ENCODE measurements around the gene SLC8B1. TPM values are rescaled to one million over a fixed set of nuclear protein-coding genes. Genes with fewer than 3 reads are reported as not detected.

The SLC8B1 gene
- total RNA-seq, 4 donors from 2014 or later = 31.8 to 63.4 (median 38.8) TPM

DNA sequence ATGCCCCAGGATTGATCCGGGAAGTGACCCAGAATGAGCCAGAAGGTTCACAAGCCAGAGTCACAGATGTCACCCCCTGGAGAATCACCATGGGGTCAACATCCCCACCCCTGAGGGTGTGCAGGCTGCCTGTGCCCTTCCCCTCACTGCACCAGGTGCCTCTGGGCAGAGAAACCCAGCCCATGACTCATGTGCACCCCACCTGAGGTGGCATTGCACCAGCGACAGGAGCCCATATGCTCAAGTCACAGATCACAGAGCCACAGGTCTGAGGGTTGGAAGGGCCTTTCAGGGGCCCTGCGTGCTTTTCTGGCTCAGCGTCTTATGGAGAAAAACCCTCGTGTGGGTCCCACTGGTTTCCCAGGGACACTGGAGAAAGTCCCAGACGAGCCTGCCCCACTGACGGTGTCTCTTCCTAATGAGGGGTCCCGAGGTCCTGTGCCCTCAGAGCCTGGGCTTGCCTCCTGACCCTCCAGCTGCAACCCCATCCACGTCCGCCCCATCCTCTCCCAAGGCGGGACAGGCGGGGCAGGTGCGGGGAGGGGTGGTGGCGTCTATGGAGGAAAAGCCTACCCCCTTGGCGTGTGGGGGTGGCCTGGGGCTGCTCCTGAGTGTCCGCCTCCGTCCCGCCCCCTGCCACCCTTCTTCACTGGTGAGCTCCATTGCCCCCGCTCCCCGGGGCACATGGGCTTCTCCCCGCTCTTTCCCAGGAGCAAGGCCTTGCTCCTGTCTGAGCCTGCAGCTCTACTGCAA, 47.6 kb downstream of the SLC8B1 start:
- no peak overlapping the region for H3K4me3 ChIP-seq (ENCODE audit: low read depth, poor library complexity, severe bottlenecking)
- no peak for DNase-seq (ENCODE audit: low spot score in 2 of 2)
- intact Hi-C loops (cut with DNase I; ENCODE audit: low total_unique reads) = no loop called here
- WGBS, 2 donors = 94% methylated on average over 20 to 21 of the region's 21 CpGs
- no peak for TF ChIP-seq POLR2A (IDR thresholded peaks at IDR 0.05)
- TF ChIP-seq, protein P1, sequence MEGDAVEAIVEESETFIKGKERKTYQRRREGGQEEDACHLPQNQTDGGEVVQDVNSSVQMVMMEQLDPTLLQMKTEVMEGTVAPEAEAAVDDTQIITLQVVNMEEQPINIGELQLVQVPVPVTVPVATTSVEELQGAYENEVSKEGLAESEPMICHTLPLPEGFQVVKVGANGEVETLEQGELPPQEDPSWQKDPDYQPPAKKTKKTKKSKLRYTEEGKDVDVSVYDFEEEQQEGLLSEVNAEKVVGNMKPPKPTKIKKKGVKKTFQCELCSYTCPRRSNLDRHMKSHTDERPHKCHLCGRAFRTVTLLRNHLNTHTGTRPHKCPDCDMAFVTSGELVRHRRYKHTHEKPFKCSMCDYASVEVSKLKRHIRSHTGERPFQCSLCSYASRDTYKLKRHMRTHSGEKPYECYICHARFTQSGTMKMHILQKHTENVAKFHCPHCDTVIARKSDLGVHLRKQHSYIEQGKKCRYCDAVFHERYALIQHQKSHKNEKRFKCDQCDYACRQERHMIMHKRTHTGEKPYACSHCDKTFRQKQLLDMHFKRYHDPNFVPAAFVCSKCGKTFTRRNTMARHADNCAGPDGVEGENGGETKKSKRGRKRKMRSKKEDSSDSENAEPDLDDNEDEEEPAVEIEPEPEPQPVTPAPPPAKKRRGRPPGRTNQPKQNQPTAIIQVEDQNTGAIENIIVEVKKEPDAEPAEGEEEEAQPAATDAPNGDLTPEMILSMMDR (IDR thresholded peaks at IDR 0.05) = no peak

DNA sequence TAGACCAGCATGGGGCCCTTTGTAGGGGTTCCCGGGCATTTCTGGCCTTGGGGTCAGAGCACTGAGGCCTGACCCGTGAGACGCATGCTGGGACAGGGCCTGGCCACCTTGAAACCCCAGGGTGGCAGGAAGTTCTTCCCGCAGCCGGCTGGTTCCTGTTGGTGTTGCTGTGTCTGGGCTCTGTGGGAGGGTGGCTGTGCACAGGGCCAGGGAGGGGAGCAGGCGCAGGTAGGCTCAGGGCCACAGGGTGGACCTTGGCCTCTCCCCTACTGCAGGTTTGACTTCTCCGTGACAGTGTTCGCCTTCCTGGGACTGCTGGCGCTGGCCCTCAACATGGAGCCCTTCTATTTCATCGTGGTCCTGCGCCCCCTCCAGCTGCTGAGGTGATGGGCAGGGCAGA, 48.2 kb downstream of the SLC8B1 start:
- no peak for DNase-seq (ENCODE audit: low spot score in 2 of 2)
- H3K4me3 ChIP-seq (ENCODE audit: low read depth, poor library complexity, severe bottlenecking) = no peak overlapping the region
- no peak for TF ChIP-seq POLR2A (IDR thresholded peaks at IDR 0.05)
- TF ChIP-seq, protein P1 (IDR thresholded peaks at IDR 0.05) = no peak
- 93 to 98% methylated on average over 5 to 9 of the region's 11 CpGs for WGBS, 2 donors
- intact Hi-C loops (cut with DNase I; ENCODE audit: low total_unique reads) = no loop called here

DNA sequence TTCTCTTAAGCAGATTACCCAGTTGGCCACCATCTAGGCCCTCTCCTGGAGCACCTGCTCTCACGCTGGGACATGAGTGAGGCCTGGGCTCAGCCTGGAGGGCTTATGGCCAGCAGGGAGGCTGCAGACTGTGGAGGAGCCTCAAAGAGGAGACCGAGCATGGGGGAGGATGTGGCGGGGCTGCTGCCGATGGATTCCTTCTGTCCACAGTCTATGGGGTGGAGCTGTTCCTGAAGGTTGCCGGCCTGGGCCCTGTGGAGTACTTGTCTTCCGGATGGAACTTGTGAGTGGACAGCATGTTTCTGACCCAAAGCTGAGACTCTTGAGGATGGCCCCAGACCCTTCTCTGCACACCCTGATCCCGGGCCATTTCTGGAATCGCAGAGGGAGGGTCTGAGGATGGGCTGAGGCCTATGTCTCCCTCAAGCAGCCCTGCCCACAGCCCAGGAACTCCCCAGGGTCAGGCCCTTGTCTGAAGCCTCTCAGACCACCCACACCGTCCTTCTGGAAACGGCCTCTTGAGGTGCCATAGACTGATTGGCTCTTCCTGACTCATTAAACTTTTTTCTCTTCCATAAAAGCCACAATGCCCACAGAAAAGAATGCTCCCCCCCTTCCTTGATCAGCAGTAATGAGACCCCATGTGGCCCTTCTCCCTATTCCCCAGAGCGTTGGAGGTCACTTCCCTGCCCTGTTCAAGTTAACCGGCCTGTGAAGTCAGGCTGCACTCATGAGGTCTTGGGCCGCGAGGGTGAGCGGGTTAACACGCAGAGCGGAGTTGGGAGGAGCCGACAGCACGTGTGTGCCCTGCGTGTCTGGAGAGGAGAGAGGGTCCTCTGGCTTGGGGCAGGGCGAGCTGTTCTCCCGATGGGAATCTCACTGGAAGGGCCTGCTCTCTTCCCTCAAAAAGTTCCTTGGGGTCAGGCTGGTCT, 49.0 kb downstream of the SLC8B1 start:
- no peak overlapping the region for H3K4me3 ChIP-seq (ENCODE audit: low read depth, poor library complexity, severe bottlenecking)
- intact Hi-C loops (cut with DNase I; ENCODE audit: low total_unique reads) = no loop called here
- TF ChIP-seq, protein P1 (IDR thresholded peaks at IDR 0.05) = no peak
- no peak for TF ChIP-seq POLR2A (IDR thresholded peaks at IDR 0.05)
- no peak for DNase-seq (ENCODE audit: low spot score in 2 of 2)
- WGBS, 2 donors = 89 to 91% methylated on average over 17 to 22 of the region's 22 CpGs

DNA sequence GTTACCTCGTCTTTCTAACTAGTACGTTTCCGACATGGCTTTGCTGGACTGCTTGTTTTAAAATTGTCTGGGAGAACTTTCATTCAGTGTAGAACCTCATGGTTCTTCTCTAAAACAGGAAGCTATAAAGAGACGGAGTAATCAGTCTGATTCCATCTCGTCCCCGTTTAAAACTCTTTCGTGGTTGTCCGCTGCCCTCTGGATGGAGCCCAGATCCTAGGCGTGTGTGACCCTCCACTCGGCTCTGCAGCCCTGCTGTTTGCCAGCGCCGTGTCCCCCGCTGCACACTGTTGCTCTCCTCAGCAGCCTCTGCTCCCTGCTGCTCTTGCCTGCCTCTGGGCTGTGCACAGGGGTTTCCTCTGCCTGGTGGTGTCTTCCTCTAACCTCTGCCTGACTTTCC, 50.2 kb downstream of the SLC8B1 start:
- TF ChIP-seq POLR2A (IDR thresholded peaks at IDR 0.05) = no peak
- intact Hi-C loops (cut with DNase I; ENCODE audit: low total_unique reads) = no loop called here
- 86 to 88% methylated on average over 13 of the region's 13 CpGs for WGBS, 2 donors
- H3K4me3 ChIP-seq (ENCODE audit: low read depth, poor library complexity, severe bottlenecking) = no peak overlapping the region
- DNase-seq (ENCODE audit: low spot score in 2 of 2) = no peak

DNA sequence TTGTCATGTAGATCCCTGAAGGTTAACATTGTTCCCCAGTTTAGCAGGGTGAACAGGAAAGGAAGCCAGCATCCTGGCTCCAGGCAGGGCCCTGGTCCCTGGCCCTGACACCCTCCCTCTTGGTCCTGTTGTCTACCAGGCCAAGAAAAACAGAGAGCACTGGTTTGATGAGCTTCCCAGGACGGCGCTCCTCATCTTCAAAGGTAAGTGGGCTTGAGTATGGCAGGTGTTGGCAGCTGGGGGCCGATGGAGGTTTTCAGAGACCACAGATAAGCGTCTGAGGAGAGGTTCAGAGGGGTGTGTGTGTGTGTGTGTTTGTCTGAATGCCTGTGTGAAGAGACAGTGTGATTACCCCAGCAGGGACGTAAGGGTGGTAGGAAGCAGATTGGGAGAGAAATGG, 56.3 kb downstream of the SLC8B1 start:
- TF ChIP-seq, protein P1 (IDR thresholded peaks at IDR 0.05) = no peak
- no peak for TF ChIP-seq POLR2A (IDR thresholded peaks at IDR 0.05)
- WGBS, 2 donors = 78 to 83% methylated on average over 5 of the region's 5 CpGs
- no peak for DNase-seq (ENCODE audit: low spot score in 2 of 2)
- no peak overlapping the region for H3K4me3 ChIP-seq (ENCODE audit: low read depth, poor library complexity, severe bottlenecking)
- intact Hi-C loops (cut with DNase I; ENCODE audit: low total_unique reads) = no loop called here

DNA sequence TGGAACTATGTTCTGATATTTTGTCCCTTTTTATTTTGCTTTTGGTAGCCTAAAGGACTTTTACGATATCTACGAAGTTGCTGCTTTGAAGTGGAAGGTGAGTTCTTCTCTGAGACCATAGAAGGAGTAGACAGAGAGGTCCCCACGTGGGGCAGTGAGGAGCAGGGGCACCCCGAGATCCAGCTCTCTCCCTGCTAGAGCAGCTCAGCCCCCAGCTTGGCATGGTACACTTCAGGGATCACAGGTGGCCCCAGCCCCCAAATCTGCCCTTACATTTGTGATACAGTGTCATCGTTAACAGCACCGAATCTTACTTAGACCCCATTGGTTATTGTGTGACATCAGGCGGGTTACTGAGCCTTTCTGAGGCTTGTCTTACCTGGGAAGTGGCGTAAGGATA, 56.8 kb downstream of the SLC8B1 start:
- no peak for TF ChIP-seq POLR2A (IDR thresholded peaks at IDR 0.05)
- TF ChIP-seq, protein P1 (IDR thresholded peaks at IDR 0.05) = no peak
- DNase-seq (ENCODE audit: low spot score in 2 of 2) = no peak
- WGBS, 2 donors = 82 to 91% methylated on average over 8 of the region's 8 CpGs
- intact Hi-C loops (cut with DNase I; ENCODE audit: low total_unique reads) = no loop called here
- H3K4me3 ChIP-seq (ENCODE audit: low read depth, poor library complexity, severe bottlenecking) = no peak overlapping the region
